Gastroesophageal sphincter (tissue), 4 donors: ENCODE data around the gene PPM1M. TPM values are rescaled to one million over a fixed set of nuclear protein-coding genes. Genes with fewer than 3 reads are reported as not detected.

Experiments used
- ATAC-seq: fragments of 150-250 bp; one replicate; pipeline ENCODE4 v1.9.1; 2016; ENCODE audit warnings: mild to moderate bottlenecking, moderate library complexity
- H3K27ac ChIP-seq, 4 donors: fragments of 200-600 bp; sonication (generic) in 3 of 4; 1 replicate in 3 of 4; 2 replicates in 1 of 4; pipeline ENCODE4 v1.5.1; 2016 to 2019
- H3K27me3 ChIP-seq: fragments of 200-600 bp; sonication (generic); one replicate; pipeline ENCODE4 v1.5.1; 2019
- H3K36me3 ChIP-seq, 2 donors: fragments of 200-600 bp; sonication (generic); one replicate each; pipeline ENCODE4 v1.5.1; 2019; ENCODE audit warnings: control low read depth in 1 of 2
- H3K4me1 ChIP-seq, 3 donors: fragments of 200-600 bp; sonication (generic); 1 replicate in 2 of 3; 2 replicates in 1 of 3; pipeline ENCODE4 v1.5.1; 2016 to 2019; ENCODE audit warnings: control low read depth in 2 of 3
- H3K4me3 ChIP-seq, 2 donors: fragments of 200-600 bp; sonication (generic); one replicate each; pipeline ENCODE4 v1.5.1; 2019; ENCODE audit warnings: mild to moderate bottlenecking in 1 of 2, moderate library complexity in 1 of 2
- H3K9me3 ChIP-seq, 3 donors: fragments of 200-600 bp; sonication (generic); one replicate each; pipeline ENCODE4 v1.5.1; 2017 to 2019; ENCODE audit warnings: control low read depth in 2 of 3
- EP300 ChIP-seq: sonication (generic); formaldehyde crosslinking; IDR thresholded peaks from one replicate; pipeline ENCODE4 v1.6.1; 2017; ENCODE audit warnings: antibody characterized with exemption, mild to moderate bottlenecking
- POLR2A ChIP-seq, 2 donors: fragments of 450-650 bp; IDR thresholded peaks; one replicate each; pipeline ENCODE4 v1.6.1; 2017; ENCODE audit warnings: antibody characterized with exemption in 2 of 2, mild to moderate bottlenecking in 2 of 2, moderate library complexity in 1 of 2
- POLR2AphosphoS5 ChIP-seq: sonication (generic); formaldehyde crosslinking; IDR thresholded peaks from one replicate; pipeline ENCODE4 v1.6.1; 2017; ENCODE audit warnings: antibody characterized with exemption
- WGBS, 2 donors: methylation state at CpG; one replicate each; pipeline ENCODE4 v1.1.5; 2018; ENCODE audit warnings: low coverage in 1 of 2; 5-methylcytosine and 5-hydroxymethylcytosine counted together
- total RNA-seq, 4 donors: library from RNA; depleted of rRNA; stranded (reverse); fragments of >200 nt; gene quantifications; one replicate each; pipeline ENCODE4 v1.1.0, GENCODE V29; 2016
- TF ChIP-seq, protein P1 (sequence below), 4 experiments: fragments of 200-600 bp in 2 of 4; fragments of 450-650 bp in 2 of 4; sonication (generic) in 1 of 4; IDR thresholded peaks; one replicate each; pipeline ENCODE4 v1.5.1; 2017 to 2019; ENCODE audit warnings: antibody characterized with exemption in 4 of 4, mild to moderate bottlenecking in 2 of 4, moderate library complexity in 2 of 4

Gene PPM1M
- total RNA-seq, 4 donors from 2014 or later = 20.3 to 36.6 (median 29.9) TPM

- Histone ChIP-seq H3K9me3 (no peaks in the 10 kb centered on the region), H3K4me1 (peaks cover 0 to 12% (median 3%) of the 10 kb centered on the region in 3 donors), H3K4me3 (no peak overlapping the region), H3K27ac (no peak overlapping the region), H3K27me3 (no peaks in the 10 kb centered on the region), H3K36me3 (peaks cover 0 to 52% of the 10 kb centered on the region in 2 donors)
- no peak for TF ChIP-seq POLR2AphosphoS5
- TF ChIP-seq, protein P1, sequence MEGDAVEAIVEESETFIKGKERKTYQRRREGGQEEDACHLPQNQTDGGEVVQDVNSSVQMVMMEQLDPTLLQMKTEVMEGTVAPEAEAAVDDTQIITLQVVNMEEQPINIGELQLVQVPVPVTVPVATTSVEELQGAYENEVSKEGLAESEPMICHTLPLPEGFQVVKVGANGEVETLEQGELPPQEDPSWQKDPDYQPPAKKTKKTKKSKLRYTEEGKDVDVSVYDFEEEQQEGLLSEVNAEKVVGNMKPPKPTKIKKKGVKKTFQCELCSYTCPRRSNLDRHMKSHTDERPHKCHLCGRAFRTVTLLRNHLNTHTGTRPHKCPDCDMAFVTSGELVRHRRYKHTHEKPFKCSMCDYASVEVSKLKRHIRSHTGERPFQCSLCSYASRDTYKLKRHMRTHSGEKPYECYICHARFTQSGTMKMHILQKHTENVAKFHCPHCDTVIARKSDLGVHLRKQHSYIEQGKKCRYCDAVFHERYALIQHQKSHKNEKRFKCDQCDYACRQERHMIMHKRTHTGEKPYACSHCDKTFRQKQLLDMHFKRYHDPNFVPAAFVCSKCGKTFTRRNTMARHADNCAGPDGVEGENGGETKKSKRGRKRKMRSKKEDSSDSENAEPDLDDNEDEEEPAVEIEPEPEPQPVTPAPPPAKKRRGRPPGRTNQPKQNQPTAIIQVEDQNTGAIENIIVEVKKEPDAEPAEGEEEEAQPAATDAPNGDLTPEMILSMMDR (IDR thresholded peaks at IDR 0.05) = no peak
- no peak for TF ChIP-seq EP300
- TF ChIP-seq POLR2A (IDR thresholded peaks at IDR 0.05) = no peak
- WGBS, 2 donors = no CpG with 5 or more reads among the region's 4 CpGs
- ATAC-seq = no peak
These were observed 18.4 kb upstream of the PPM1M start for GRCh38 chr3:52227117-52227516.

DNA sequence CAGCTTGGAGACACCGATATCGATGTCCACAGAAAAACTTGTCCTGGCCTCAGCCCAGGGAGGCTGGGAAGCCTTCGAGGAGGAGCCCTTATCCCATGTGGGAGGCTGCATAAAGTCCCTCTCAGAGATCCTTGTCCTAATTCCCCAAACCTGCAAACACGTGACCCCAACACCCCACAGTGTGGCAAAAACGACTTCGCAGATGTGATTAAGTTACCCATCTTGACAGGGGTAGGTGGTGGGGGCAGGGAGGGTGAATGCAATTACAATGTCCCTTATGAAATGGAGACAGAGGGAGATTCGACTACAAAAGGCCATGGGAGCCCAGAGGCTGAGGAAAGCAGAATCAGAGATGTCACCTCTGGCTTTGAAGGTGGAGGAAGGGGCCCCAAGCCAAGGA is 17.8 kb upstream of the PPM1M start:
- Histone ChIP-seq H3K9me3 (no peaks in the 10 kb centered on the region), H3K27me3 (no peaks in the 10 kb centered on the region), H3K27ac (no peak overlapping the region), H3K4me1 (peaks cover 0 to 16% (median 5%) of the 10 kb centered on the region in 3 donors), H3K4me3 (no peak overlapping the region), H3K36me3 (peaks cover 0 to 59% of the 10 kb centered on the region in 2 donors)
- TF ChIP-seq, protein P1 (IDR thresholded peaks at IDR 0.05) = no peak
- no peak for ATAC-seq
- 83 to 84% methylated on average over 1 to 3 of the region's 7 CpGs for whole genome bisulfite sequencing, 2 donors

- TF ChIP-seq EP300 (no peak), POLR2AphosphoS5 (no peak), POLR2A (IDR thresholded peaks at IDR 0.05) (no peak)
- TF ChIP-seq, protein P1 (IDR thresholded peaks at IDR 0.05) = no peak
- H3K27ac ChIP-seq = no peak overlapping the region
- 60 to 83% methylated on average over 1 of the region's 10 CpGs for WGBS, 2 donors
- ATAC-seq = no peak
- H3K36me3 ChIP-seq = peaks cover 0 to 64% of the 10 kb centered on the region in 2 donors
- no peaks in the 10 kb centered on the region for H3K27me3 ChIP-seq
- no peak overlapping the region for H3K4me3 ChIP-seq
- peaks cover 0 to 21% (median 5%) of the 10 kb centered on the region in 3 donors for H3K4me1 ChIP-seq
- no peaks in the 10 kb centered on the region for H3K9me3 ChIP-seq
These were observed 17.3 kb upstream of the PPM1M start for GRCh38 chr3:52228266-52228665.

- no peak overlapping the region for H3K4me3 ChIP-seq
- WGBS, 2 donors = no CpG with 5 or more reads among the region's 21 CpGs
- ATAC-seq = no peak
- H3K36me3 ChIP-seq = peaks cover 0 to 68% of the 10 kb centered on the region in 2 donors
- no peak overlapping the region for H3K27ac ChIP-seq
- H3K9me3 ChIP-seq = no peaks in the 10 kb centered on the region
- no peak for TF ChIP-seq POLR2AphosphoS5
- TF ChIP-seq, protein P1 (IDR thresholded peaks at IDR 0.05) = no peak
- TF ChIP-seq POLR2A (IDR thresholded peaks at IDR 0.05) = no peak
- no peak for TF ChIP-seq EP300
- peaks cover 0 to 27% (median 5%) of the 10 kb centered on the region in 3 donors for H3K4me1 ChIP-seq
- no peaks in the 10 kb centered on the region for H3K27me3 ChIP-seq
These were observed 16.7 kb upstream of the PPM1M start for GRCh38 chr3:52228751-52229291.

DNA sequence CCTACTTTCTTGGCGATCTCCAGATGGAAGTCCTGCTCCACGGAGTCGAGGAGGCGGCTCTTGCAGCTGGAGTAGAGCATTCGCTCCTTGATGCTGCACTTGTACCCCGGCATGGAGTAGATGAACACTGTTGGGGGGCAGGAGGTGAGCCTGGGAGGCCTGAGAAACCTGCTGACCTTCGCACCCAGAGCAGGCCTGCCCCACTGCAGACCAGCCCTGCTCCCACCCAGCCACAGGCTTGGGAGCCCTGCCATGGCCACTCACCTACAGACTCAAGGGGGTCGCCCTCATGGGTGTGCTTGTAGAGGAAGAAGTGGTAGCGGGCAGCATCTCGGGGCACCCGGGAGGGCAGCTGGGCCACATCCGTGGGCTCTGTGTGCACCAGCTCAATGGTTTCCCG is 15.9 kb upstream of the PPM1M start:
- H3K9me3 ChIP-seq = no peaks in the 10 kb centered on the region
- ATAC-seq = no peak
- no peak overlapping the region for H3K4me3 ChIP-seq
- no CpG with 5 or more reads among the region's 13 CpGs for WGBS, 2 donors
- no peak overlapping the region for H3K27ac ChIP-seq
- peaks cover 0 to 77% of the 10 kb centered on the region in 2 donors for H3K36me3 ChIP-seq
- TF ChIP-seq, protein P1 (IDR thresholded peaks at IDR 0.05) = no peak
- TF ChIP-seq EP300 = no peak
- no peak for TF ChIP-seq POLR2AphosphoS5
- no peak for TF ChIP-seq POLR2A (IDR thresholded peaks at IDR 0.05)
- H3K27me3 ChIP-seq = no peaks in the 10 kb centered on the region
- peaks cover 0 to 35% (median 5%) of the 10 kb centered on the region in 3 donors for H3K4me1 ChIP-seq
